Measurements from ENCODE around the gene ZNF764. TPM values are rescaled to one million over a fixed set of nuclear protein-coding genes. Genes with fewer than 3 reads are reported as not detected.

ZNF764 gene
- total RNA-seq, 1 experiment from 2014 or later = 9.1 TPM

DNA sequence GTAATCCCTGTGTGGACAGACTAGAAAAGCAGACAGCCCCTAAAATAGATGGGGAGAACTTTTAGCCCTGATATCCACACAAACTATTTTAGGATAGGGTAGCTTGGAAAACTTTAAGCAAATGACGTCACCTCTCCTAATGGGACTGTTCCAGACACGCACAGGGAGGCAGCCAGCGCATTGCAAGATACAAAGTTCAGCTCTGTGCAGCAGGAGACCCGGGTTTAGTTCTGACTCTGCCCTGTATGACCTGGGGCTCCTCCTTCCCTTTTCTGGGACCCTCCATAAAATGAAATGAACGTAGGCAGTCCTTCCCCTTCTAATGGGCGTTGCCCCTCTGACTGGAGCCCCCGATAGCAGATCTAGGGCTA, 45.8 kb upstream of the ZNF764 start:
- Histone ChIP-seq H3K79me2 (ENCODE audit: insufficient read depth, low read length) (peaks cover 6% of the 10 kb centered on the region), H3K9ac (ENCODE audit: low read length) (no peak overlapping the region), H3K4me1 (ENCODE audit: control insufficient read depth in 1 of 2, insufficient read depth in 2 of 2, low read length in 2 of 2) (peaks cover 4% of the 10 kb centered on the region in 2 experiments; a peak in 2 of 4 replicates), H3K9me2 (ENCODE audit: insufficient read depth) (no peaks in the 10 kb centered on the region), H3K36me3 (ENCODE audit: control insufficient read depth in 1 of 2, insufficient read depth in 2 of 2, low read length in 2 of 2) (peaks cover 12 to 14% of the 10 kb centered on the region in 2 experiments; a peak in 3 of 4 replicates), H3K4me2 (ENCODE audit: low read length) (no peak overlapping the region), H3K4me3 (replicated peaks in 1 of 2; ENCODE audit: low read depth in 1 of 2, low read length in 2 of 2) (no peak overlapping the region), H3K27me3 (ENCODE audit: insufficient read depth, low read length) (no peaks in the 10 kb centered on the region), H3K27ac (ENCODE audit: low read depth, low read length) (no peak overlapping the region), H3K9me3 (ENCODE audit: control insufficient read depth in 1 of 2, insufficient read depth in 1 of 2, low read depth in 1 of 2, low read length in 2 of 2) (no peaks in the 10 kb centered on the region), H4K20me1 (ENCODE audit: insufficient read depth) (no peaks in the 10 kb centered on the region), H2AFZ (ENCODE audit: low read depth, low read length, poor library complexity, severe bottlenecking) (no peak overlapping the region)
- ChIA-PET POLR2A (no interaction called here), RAD21 (ENCODE audit: low non-redundant PET in 1 of 2, low total read pairs in 2 of 2, uncharacterized antibody in 2 of 2, unreplicated experiment in 2 of 2) (no interaction called here), CTCF (no interaction called here)
- intact Hi-C loops (cut with micrococcal nuclease) = no loop called here
- DNase-seq (ENCODE audit: low read depth, low spot score) (no peak), ATAC-seq (no peak)
- no peak for TF ChIP-seq ATF3 (IDR thresholded peaks at IDR 0.05)
- no peak for TF ChIP-seq CEBPB (IDR thresholded peaks at IDR 0.05; ENCODE audit: low read depth)
- TF ChIP-seq, protein P1, sequence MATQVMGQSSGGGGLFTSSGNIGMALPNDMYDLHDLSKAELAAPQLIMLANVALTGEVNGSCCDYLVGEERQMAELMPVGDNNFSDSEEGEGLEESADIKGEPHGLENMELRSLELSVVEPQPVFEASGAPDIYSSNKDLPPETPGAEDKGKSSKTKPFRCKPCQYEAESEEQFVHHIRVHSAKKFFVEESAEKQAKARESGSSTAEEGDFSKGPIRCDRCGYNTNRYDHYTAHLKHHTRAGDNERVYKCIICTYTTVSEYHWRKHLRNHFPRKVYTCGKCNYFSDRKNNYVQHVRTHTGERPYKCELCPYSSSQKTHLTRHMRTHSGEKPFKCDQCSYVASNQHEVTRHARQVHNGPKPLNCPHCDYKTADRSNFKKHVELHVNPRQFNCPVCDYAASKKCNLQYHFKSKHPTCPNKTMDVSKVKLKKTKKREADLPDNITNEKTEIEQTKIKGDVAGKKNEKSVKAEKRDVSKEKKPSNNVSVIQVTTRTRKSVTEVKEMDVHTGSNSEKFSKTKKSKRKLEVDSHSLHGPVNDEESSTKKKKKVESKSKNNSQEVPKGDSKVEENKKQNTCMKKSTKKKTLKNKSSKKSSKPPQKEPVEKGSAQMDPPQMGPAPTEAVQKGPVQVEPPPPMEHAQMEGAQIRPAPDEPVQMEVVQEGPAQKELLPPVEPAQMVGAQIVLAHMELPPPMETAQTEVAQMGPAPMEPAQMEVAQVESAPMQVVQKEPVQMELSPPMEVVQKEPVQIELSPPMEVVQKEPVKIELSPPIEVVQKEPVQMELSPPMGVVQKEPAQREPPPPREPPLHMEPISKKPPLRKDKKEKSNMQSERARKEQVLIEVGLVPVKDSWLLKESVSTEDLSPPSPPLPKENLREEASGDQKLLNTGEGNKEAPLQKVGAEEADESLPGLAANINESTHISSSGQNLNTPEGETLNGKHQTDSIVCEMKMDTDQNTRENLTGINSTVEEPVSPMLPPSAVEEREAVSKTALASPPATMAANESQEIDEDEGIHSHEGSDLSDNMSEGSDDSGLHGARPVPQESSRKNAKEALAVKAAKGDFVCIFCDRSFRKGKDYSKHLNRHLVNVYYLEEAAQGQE (IDR thresholded peaks at IDR 0.05; ENCODE audit: low read depth) = no peak
- TF ChIP-seq FOSL1 (IDR thresholded peaks at IDR 0.05; ENCODE audit: low read depth) = no peak
- TF ChIP-seq SP1 (IDR thresholded peaks at IDR 0.05; ENCODE audit: low read depth) = no peak
- TF ChIP-seq CBX3 (IDR thresholded peaks at IDR 0.05; ENCODE audit: low read depth) = no peak
- no peak for TF ChIP-seq SIN3A (IDR thresholded peaks at IDR 0.05; ENCODE audit: low read depth)
- no peak for TF ChIP-seq POLR2AphosphoS5 (IDR thresholded peaks at IDR 0.05; ENCODE audit: low read depth, low read length)
- TF ChIP-seq, protein P2, sequence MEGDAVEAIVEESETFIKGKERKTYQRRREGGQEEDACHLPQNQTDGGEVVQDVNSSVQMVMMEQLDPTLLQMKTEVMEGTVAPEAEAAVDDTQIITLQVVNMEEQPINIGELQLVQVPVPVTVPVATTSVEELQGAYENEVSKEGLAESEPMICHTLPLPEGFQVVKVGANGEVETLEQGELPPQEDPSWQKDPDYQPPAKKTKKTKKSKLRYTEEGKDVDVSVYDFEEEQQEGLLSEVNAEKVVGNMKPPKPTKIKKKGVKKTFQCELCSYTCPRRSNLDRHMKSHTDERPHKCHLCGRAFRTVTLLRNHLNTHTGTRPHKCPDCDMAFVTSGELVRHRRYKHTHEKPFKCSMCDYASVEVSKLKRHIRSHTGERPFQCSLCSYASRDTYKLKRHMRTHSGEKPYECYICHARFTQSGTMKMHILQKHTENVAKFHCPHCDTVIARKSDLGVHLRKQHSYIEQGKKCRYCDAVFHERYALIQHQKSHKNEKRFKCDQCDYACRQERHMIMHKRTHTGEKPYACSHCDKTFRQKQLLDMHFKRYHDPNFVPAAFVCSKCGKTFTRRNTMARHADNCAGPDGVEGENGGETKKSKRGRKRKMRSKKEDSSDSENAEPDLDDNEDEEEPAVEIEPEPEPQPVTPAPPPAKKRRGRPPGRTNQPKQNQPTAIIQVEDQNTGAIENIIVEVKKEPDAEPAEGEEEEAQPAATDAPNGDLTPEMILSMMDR (IDR thresholded peaks at IDR 0.05 in 2 of 3, conservative IDR thresholded peaks at IDR 0.05 in 1 of 3; ENCODE audit: borderline replicate concordance in 1 of 3, insufficient read depth in 1 of 3, low read depth in 2 of 3, low read length in 2 of 3) = no peak
- no peak for TF ChIP-seq RAD21 (IDR thresholded peaks at IDR 0.05; ENCODE audit: low read depth)
- TF ChIP-seq, protein P3, sequence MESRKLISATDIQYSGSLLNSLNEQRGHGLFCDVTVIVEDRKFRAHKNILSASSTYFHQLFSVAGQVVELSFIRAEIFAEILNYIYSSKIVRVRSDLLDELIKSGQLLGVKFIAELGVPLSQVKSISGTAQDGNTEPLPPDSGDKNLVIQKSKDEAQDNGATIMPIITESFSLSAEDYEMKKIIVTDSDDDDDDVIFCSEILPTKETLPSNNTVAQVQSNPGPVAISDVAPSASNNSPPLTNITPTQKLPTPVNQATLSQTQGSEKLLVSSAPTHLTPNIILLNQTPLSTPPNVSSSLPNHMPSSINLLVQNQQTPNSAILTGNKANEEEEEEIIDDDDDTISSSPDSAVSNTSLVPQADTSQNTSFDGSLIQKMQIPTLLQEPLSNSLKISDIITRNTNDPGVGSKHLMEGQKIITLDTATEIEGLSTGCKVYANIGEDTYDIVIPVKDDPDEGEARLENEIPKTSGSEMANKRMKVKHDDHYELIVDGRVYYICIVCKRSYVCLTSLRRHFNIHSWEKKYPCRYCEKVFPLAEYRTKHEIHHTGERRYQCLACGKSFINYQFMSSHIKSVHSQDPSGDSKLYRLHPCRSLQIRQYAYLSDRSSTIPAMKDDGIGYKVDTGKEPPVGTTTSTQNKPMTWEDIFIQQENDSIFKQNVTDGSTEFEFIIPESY (IDR thresholded peaks at IDR 0.05; ENCODE audit: extremely low read depth, insufficient replicate concordance, low read length) = no peak
- BruUV-seq (replicated peaks) = no TSS peak

All from HCT116 (cell line).